ENCODE results near the gene LBR. TPM values are rescaled to one million over a fixed set of nuclear protein-coding genes. Genes with fewer than 3 reads are reported as not detected.

The LBR gene
- total RNA-seq, 1 experiment from 2014 or later: 106 TPM

- POLR2A ChIA-PET: interaction anchor here (0.7 to 7.0 kb wide), 9 partner anchors 9 to 416 kb away, joined by 3 to 97 read pairs (median 5); partner anchors contain the start of genes ENAH, LBR, SRP9 and TMEM63A
- intact Hi-C loops (cut with micrococcal nuclease): no loop called here
- no peak for TF ChIP-seq CTCF (IDR thresholded peaks at IDR 0.05; ENCODE audit: unreplicated experiment)
- peaks cover 39% of the 10 kb centered on the region for H3K4me1 Mint-ChIP-seq (ENCODE audit: insufficient read depth, unreplicated experiment)
- no peak overlapping the region for H3K4me3 Mint-ChIP-seq (ENCODE audit: unreplicated experiment)
- BruUV-seq (replicated peaks): no TSS peak
- peak overlapping the region; percentile 37 for H3K27ac Mint-ChIP-seq (ENCODE audit: low read depth, unreplicated experiment)
- H3K9me3 Mint-ChIP-seq (ENCODE audit: unreplicated experiment): no peaks in the 10 kb centered on the region
- H3K27me3 Mint-ChIP-seq (ENCODE audit: insufficient read depth, unreplicated experiment): no peaks in the 10 kb centered on the region
- DNase-seq (ENCODE audit: unreplicated experiment): no peak
- CTCF ChIA-PET: interaction anchor here (0.7 to 8.0 kb wide), 9 partner anchors 9 to 599 kb away, joined by 3 to 78 read pairs (median 4); no protein-coding TSS in a partner anchor
- H3K36me3 Mint-ChIP-seq (ENCODE audit: insufficient read depth, unreplicated experiment): no peaks in the 10 kb centered on the region
Observed at GRCh38 chr1:225465793-225466517, 38.1 kb upstream of the LBR start.

DNA sequence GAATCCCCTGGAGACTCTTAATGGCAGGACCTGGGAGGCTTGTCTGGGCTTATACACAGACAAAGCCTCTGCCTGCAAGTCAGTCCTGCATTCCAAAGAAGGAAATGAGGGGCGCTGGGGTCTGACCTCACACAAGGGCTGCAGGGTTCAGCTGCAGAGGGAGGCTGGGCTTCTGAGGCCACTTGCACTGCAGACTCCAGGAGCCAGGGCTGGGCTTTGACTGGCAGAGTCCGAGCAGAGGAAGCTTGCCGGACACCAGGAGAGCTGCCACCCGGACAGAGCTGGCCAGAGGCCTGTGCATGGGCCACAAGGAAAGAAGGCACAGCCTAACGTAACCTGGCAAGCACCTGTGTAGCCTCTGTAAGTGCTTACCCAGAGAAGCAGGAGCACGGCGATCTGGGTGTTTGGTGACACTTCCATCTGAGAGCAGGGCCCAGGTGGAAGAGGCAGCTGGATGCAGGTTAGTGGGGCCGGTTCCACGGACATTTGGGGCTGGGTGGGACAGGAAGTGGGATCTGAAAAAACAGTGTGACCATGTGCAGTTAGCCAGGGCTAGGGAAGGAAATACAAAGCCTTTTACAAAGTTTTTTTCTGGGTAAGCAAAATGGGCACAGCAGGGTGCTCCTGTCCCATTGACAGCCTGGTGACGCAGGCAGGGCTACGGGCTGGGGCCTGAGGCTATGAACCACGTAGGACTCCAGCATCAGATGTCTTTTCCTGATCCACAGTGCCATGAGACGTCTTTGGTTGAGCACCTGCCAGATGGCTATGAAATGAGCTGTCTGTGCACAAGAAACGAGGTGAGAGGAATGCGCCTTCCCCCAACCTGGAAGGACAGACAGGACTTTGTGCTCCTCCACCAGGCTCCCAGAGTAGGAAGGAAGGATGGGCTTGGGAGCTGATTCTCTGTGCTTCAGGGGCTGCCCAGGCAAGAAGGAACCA is 37.3 kb upstream of the LBR start:
- no peak for TF ChIP-seq CTCF (IDR thresholded peaks at IDR 0.05; ENCODE audit: unreplicated experiment)
- DNase-seq (ENCODE audit: unreplicated experiment): peak; percentile 85
- ChIA-PET CTCF (interaction anchor here (0.7 to 8.0 kb wide), 12 partner anchors 8 to 658 kb away, joined by 3 to 78 read pairs (median 4); no protein-coding TSS in a partner anchor), POLR2A (interaction anchor here (0.7 to 7.5 kb wide), 13 partner anchors 10 to 531 kb away, joined by 3 to 97 read pairs (median 5); partner anchors contain the start of genes ENAH, LBR, SRP9 and TMEM63A)
- peaks cover 47% of the 10 kb centered on the region for H3K4me1 Mint-ChIP-seq (ENCODE audit: insufficient read depth, unreplicated experiment)
- intact Hi-C loops (cut with micrococcal nuclease): loop anchor here (5.0 kb wide), 2 partner anchors 38 to 148 kb away; partner anchors contain the start of gene LBR
- H3K4me3 Mint-ChIP-seq (ENCODE audit: unreplicated experiment): no peak overlapping the region
- H3K36me3 Mint-ChIP-seq (ENCODE audit: insufficient read depth, unreplicated experiment): no peaks in the 10 kb centered on the region
- H3K27ac Mint-ChIP-seq (ENCODE audit: low read depth, unreplicated experiment): peak overlapping the region; percentile 16
- no peaks in the 10 kb centered on the region for H3K9me3 Mint-ChIP-seq (ENCODE audit: unreplicated experiment)
- no peaks in the 10 kb centered on the region for H3K27me3 Mint-ChIP-seq (ENCODE audit: insufficient read depth, unreplicated experiment)
- no TSS peak for BruUV-seq (replicated peaks)

DNA sequence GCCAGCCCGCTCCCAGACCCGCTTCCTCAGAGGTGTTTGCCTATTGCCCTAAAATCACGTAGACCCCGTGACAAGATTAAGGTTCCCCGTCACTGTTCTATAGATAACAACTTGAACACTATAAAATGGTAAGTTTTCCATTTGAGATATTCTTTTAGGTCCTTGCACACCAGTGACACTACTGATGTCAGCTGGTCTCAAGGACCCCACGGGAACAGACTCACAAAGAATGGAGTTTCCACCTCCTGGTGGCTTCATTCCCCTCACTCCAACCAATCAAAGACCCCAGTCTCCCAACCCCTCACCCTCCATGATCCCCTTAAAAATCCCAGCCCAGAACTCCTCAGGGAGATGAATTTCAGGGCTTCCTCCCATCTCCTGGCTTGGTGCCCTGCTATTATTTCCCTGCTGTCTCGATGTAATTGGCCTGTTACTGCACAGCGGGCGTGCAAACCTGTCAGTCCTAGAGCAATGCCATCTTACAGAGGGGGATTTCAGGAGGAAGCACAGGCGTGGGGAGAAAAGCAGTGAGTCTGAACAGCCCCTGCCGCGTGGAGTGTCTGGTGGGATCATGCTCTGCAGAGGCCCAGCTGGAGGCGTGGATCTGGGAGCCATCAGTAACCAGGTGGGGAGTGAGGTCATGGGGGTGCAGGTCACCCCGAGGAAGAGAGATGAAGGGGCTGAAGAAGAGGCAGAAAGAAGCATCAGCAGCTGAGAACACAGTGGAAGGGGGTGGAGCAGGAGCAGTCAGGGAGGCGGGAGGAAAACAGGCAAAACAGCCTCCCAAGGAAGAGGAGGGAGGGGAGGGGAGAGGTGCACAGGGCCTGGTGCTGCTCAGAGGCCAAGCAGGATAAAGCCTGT is 35.1 kb upstream of the LBR start:
- H3K36me3 Mint-ChIP-seq (ENCODE audit: insufficient read depth, unreplicated experiment): no peaks in the 10 kb centered on the region
- peaks cover 68% of the 10 kb centered on the region for H3K4me1 Mint-ChIP-seq (ENCODE audit: insufficient read depth, unreplicated experiment)
- no peak overlapping the region for H3K4me3 Mint-ChIP-seq (ENCODE audit: unreplicated experiment)
- intact Hi-C loops (cut with micrococcal nuclease): loop anchor here (5.0 kb wide), 2 partner anchors 36 to 146 kb away; partner anchors contain the start of gene LBR
- H3K27me3 Mint-ChIP-seq (ENCODE audit: insufficient read depth, unreplicated experiment): no peaks in the 10 kb centered on the region
- ChIA-PET CTCF (interaction anchor here (0.6 to 8.0 kb wide), 7 partner anchors 12 to 525 kb away, joined by 3 to 78 read pairs (median 7); partner anchors contain the start of gene SRP9), POLR2A (interaction anchor here (0.5 to 7.5 kb wide), 13 partner anchors 8 to 1102 kb away, joined by 3 to 97 read pairs (median 4); partner anchors contain the start of genes LBR and SRP9)
- peak; percentile 72 for DNase-seq (ENCODE audit: unreplicated experiment)
- BruUV-seq (replicated peaks): no TSS peak
- no peak overlapping the region for H3K27ac Mint-ChIP-seq (ENCODE audit: low read depth, unreplicated experiment)
- H3K9me3 Mint-ChIP-seq (ENCODE audit: unreplicated experiment): no peaks in the 10 kb centered on the region
- no peak for TF ChIP-seq CTCF (IDR thresholded peaks at IDR 0.05; ENCODE audit: unreplicated experiment)

Measured in MCF 10A (cell line).